ENCODE measurements around the gene THG1L. TPM values are rescaled to one million over a fixed set of nuclear protein-coding genes. Genes with fewer than 3 reads are reported as not detected.

THG1L gene
- total and polyA plus RNA-seq, 2 donors, result 16.7 to 27.9 TPM

GRCh38 chr5:157756122-157756521 is 24.9 kb downstream of the THG1L start:
- WGBS, result 92% methylated on average over 3 of the region's 3 CpGs
- H3K36me3 ChIP-seq (ENCODE audit: insufficient read depth), result peaks cover 4% of the 10 kb centered on the region
- DNase-seq (ENCODE audit: extremely low spot score), result no peak
- no peak overlapping the region for H3K27ac ChIP-seq (ENCODE audit: low read depth)
- no peak overlapping the region for H3K4me3 ChIP-seq (ENCODE audit: low read depth, low read length)
- H3K4me1 ChIP-seq (ENCODE audit: insufficient read depth), result no peaks in the 10 kb centered on the region

DNA sequence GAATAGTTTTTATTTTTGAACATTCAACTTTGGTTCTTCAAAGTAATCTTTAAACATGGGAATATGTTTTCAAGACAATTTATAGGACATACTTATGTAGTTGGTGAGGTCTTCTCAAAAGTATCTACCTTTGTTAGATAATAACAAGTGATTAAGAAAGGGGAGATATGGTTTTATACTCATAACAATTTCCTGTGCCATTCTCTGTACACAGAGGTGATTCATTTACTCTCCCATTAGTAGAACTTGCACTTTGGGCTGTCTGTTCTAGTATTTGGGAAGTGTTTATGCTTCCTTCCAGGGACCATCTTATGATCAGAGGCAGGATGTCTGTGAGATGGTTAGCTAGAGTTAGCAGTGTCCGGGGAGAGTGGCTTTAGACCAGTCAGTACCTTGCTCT is 27.5 kb downstream of the THG1L start:
- DNase-seq (ENCODE audit: extremely low spot score), result no peak
- H3K4me1 ChIP-seq (ENCODE audit: insufficient read depth), result no peaks in the 10 kb centered on the region
- 62% methylated on average over 1 of the region's 1 CpG for WGBS

GRCh38 chr5:157761690-157762621 is 30.7 kb downstream of the THG1L start:
- 32% methylated on average over 10 of the region's 10 CpGs for WGBS
- no peak for DNase-seq (ENCODE audit: extremely low spot score)
- H3K4me1 ChIP-seq (ENCODE audit: insufficient read depth), result no peaks in the 10 kb centered on the region
- no peak overlapping the region for H3K4me3 ChIP-seq (ENCODE audit: low read depth, low read length)
- H3K27ac ChIP-seq (ENCODE audit: low read depth), result no peak overlapping the region
- H3K36me3 ChIP-seq (ENCODE audit: insufficient read depth), result no peaks in the 10 kb centered on the region

More for the DNA sequence above, 27.5 kb downstream of the THG1L start:
- Histone ChIP-seq H3K4me3 (ENCODE audit: low read depth, low read length) (no peak overlapping the region), H3K36me3 (ENCODE audit: insufficient read depth) (no peaks in the 10 kb centered on the region), H3K27ac (ENCODE audit: low read depth) (no peak overlapping the region)

GRCh38 chr5:157764531-157764930 is 33.3 kb downstream of the THG1L start:
- Histone ChIP-seq H3K36me3 (ENCODE audit: insufficient read depth) (no peaks in the 10 kb centered on the region), H3K4me1 (ENCODE audit: insufficient read depth) (no peaks in the 10 kb centered on the region), H3K27ac (ENCODE audit: low read depth) (no peak overlapping the region), H3K4me3 (ENCODE audit: low read depth, low read length) (no peak overlapping the region)
- WGBS, result 82% methylated on average over 6 of the region's 6 CpGs
- no peak for DNase-seq (ENCODE audit: extremely low spot score)

- no peak overlapping the region for H3K4me3 ChIP-seq (ENCODE audit: low read depth, low read length)
- WGBS, result 98% methylated on average over 7 of the region's 7 CpGs
These were observed 35.2 kb downstream of the THG1L start for GRCh38 chr5:157766442-157766841.

DNA sequence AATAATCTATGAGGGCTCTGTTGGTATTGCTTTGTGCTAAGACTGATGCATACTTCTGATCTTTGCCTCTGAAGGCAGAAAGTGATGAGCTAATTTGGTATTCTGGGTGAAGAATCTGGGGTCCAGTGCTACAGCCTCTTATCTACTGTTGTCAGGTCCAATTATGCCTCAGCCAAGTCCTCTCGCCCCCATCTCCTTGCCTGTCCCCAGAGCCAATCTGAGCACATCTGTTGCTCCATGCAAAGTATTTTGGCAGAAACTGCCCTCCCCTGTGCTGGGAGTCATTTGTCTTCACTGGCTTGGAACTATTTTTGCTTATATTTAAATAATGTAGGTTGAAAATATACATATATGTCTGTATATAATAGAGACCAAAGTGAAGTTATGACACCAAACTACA is 35.7 kb downstream of the THG1L start:
- Histone ChIP-seq H3K4me3 (ENCODE audit: low read depth, low read length) (no peak overlapping the region), H3K27ac (ENCODE audit: low read depth) (no peak overlapping the region), H3K36me3 (ENCODE audit: insufficient read depth) (no peaks in the 10 kb centered on the region), H3K4me1 (ENCODE audit: insufficient read depth) (no peaks in the 10 kb centered on the region)
- 68% methylated on average over 1 of the region's 1 CpG for WGBS
- no peak for DNase-seq (ENCODE audit: extremely low spot score)

More at GRCh38 chr5:157766442-157766841, 35.2 kb downstream of the THG1L start:
- no peaks in the 10 kb centered on the region for H3K36me3 ChIP-seq (ENCODE audit: insufficient read depth)
- H3K27ac ChIP-seq (ENCODE audit: low read depth), result no peak overlapping the region
- H3K4me1 ChIP-seq (ENCODE audit: insufficient read depth), result no peaks in the 10 kb centered on the region
- DNase-seq (ENCODE audit: extremely low spot score), result no peak

DNA sequence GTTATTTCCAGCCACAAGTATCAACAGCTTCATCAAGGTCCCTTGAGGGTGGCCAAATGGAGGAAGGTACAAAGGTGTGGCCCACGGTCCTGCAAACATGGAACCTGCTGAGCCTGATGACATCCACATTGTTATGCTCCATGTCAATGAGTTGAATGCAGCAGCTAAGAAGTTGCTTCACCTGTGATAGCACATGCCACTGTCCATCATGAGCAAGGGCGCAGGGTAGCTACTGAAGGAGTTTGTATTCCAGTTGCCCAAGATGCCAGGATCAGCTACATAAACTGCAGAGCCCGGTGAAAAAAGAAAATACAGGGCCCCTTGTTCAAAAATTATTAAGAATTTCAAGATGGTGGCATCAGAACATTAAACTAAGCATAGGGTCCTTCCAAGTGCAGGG is 36.5 kb downstream of the THG1L start:
- no peaks in the 10 kb centered on the region for H3K36me3 ChIP-seq (ENCODE audit: insufficient read depth)
- DNase-seq (ENCODE audit: extremely low spot score), result no peak
- no peaks in the 10 kb centered on the region for H3K4me1 ChIP-seq (ENCODE audit: insufficient read depth)
- no peak overlapping the region for H3K27ac ChIP-seq (ENCODE audit: low read depth)
- 98% methylated on average over 3 of the region's 3 CpGs for WGBS
- H3K4me3 ChIP-seq (ENCODE audit: low read depth, low read length), result no peak overlapping the region

DNA sequence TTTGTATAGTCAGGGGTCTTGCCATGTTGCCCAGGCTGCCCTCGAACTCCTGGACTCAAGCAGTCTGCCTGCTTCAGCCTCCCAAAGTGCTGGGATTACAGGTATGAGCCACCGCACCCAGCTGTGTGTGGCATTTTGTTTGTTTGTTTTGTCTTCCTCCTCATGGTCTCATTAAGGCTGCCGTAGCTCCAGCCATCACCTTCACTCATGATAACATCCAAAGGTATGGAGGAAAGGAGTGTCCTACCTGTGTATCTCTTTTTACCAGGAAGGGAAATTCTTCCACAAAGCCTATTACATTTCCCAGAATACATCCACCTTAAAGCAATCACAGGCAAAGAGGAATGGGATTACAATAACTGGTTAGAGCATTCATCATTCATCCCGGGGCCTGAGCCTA is 39.4 kb downstream of the THG1L start:
- no peak for DNase-seq (ENCODE audit: extremely low spot score)
- no peaks in the 10 kb centered on the region for H3K4me1 ChIP-seq (ENCODE audit: insufficient read depth)
- H3K36me3 ChIP-seq (ENCODE audit: insufficient read depth), result no peaks in the 10 kb centered on the region
- H3K4me3 ChIP-seq (ENCODE audit: low read depth, low read length), result no peak overlapping the region
- no peak overlapping the region for H3K27ac ChIP-seq (ENCODE audit: low read depth)
- WGBS, result 96% methylated on average over 4 of the region's 4 CpGs

DNA sequence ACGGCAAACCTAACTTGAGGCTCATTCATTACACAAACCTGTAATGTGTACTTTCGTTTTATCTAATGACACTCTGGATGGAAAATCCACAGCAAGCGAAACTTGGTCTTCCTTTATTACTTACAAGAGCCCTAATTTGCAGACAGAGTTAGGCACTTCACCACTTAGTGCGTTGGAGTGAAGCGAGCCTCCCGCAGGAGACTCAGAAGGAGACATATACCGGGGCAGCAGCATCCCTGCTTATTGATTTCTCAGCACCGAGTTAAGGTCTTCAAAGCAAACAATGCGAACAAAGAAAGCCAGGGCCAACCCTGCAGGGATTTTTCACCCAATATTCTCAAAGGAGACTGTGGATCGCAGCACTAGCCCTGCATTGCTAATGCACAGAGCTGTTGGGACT is 40.9 kb downstream of the THG1L start:
- H3K4me1 ChIP-seq (ENCODE audit: insufficient read depth), result no peaks in the 10 kb centered on the region
- DNase-seq (ENCODE audit: extremely low spot score), result no peak
- H3K4me3 ChIP-seq (ENCODE audit: low read depth, low read length), result no peak overlapping the region
- WGBS, result 81% methylated on average over 10 of the region's 10 CpGs
- no peak overlapping the region for H3K27ac ChIP-seq (ENCODE audit: low read depth)
- no peaks in the 10 kb centered on the region for H3K36me3 ChIP-seq (ENCODE audit: insufficient read depth)

GRCh38 chr5:157778121-157778805 is 47.0 kb downstream of the THG1L start:
- H3K36me3 ChIP-seq (ENCODE audit: insufficient read depth), result no peaks in the 10 kb centered on the region
- DNase-seq (ENCODE audit: extremely low spot score), result no peak
- WGBS, result 63% methylated on average over 8 of the region's 8 CpGs
- H3K27ac ChIP-seq (ENCODE audit: low read depth), result no peak overlapping the region
- H3K4me3 ChIP-seq (ENCODE audit: low read depth, low read length), result no peak overlapping the region
- no peaks in the 10 kb centered on the region for H3K4me1 ChIP-seq (ENCODE audit: insufficient read depth)

GRCh38 chr5:157779221-157779620 is 48.0 kb downstream of the THG1L start:
- H3K4me3 ChIP-seq (ENCODE audit: low read depth, low read length), result no peak overlapping the region
- H3K36me3 ChIP-seq (ENCODE audit: insufficient read depth), result no peaks in the 10 kb centered on the region
- H3K27ac ChIP-seq (ENCODE audit: low read depth), result no peak overlapping the region
- DNase-seq (ENCODE audit: extremely low spot score), result no peak
- WGBS, result 89% methylated on average over 6 of the region's 6 CpGs
- no peaks in the 10 kb centered on the region for H3K4me1 ChIP-seq (ENCODE audit: insufficient read depth)

DNA sequence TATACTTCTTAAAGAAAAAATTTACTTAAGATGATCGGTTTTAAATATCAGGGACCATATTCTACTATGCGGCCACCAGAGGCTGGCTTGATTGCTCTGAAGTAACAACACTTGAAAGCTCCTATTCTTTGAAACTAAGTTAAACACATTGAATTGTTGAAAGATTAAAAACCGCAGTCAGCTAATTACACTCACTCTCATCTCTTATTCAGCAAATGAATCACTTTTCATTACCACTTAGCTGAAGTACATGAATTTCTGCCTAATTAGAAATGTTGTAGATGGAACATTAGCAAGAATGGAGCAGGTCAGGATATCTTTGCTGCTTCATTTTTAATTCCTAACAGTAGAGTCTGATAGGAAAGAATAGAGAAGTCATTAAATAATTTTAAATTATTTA is 54.6 kb downstream of the THG1L start:
- Histone ChIP-seq H3K4me3 (ENCODE audit: low read depth, low read length) (no peak overlapping the region), H3K4me1 (ENCODE audit: insufficient read depth) (no peaks in the 10 kb centered on the region), H3K27ac (ENCODE audit: low read depth) (no peak overlapping the region), H3K36me3 (ENCODE audit: insufficient read depth) (peaks cover 2% of the 10 kb centered on the region)
- DNase-seq (ENCODE audit: extremely low spot score), result no peak
- 93% methylated on average over 3 of the region's 3 CpGs for WGBS

All from urinary bladder (tissue), 4 donors.